CD4-positive, alpha-beta memory T cell (primary cell): ENCODE measurements around the gene ATP6V0B. TPM values are rescaled to one million over a fixed set of nuclear protein-coding genes. Genes with fewer than 3 reads are reported as not detected.

ENCODE experiments used
- CTCF ChIA-PET: fragments of 350-600 bp; sonication (Branson Sonifier 250); formaldehyde crosslinking; loops from one replicate; lab custom pipeline; 2021; ENCODE audit warnings: inconsistent platforms; ENCODE audit not compliant: partially characterized antibody; lab: Charles Lee
- POLR2A ChIA-PET: fragments of 350-600 bp; sonication (Branson Sonifier 250); formaldehyde crosslinking; loops from one replicate; lab custom pipeline; 2021; ENCODE audit not compliant: partially characterized antibody; lab: Charles Lee
- DNase-seq, 5 donors: peaks; one replicate each; pipeline versions ENCODE4 v3.0.0 to v3.0.0-alpha.2; 2020 to 2022; ENCODE audit warnings: mixed read lengths in 1 of 5
- H3K27ac ChIP-seq: one replicate; pipeline ENCODE4 v1.7.0; 2013; ENCODE audit warnings: low read depth, low read length
- H3K27me3 ChIP-seq: 2 replicates; pipeline ENCODE4 v1.7.0; 2013; ENCODE audit warnings: mild to moderate bottlenecking, low read length, moderate library complexity; ENCODE audit not compliant: insufficient read depth
- H3K36me3 ChIP-seq: 2 replicates; pipeline ENCODE4 v1.7.0; 2013; ENCODE audit warnings: mild to moderate bottlenecking, low read length, moderate library complexity; ENCODE audit not compliant: insufficient read depth
- H3K4me1 ChIP-seq: 2 replicates; pipeline ENCODE4 v1.7.0; 2013; ENCODE audit warnings: mild to moderate bottlenecking, low read length, moderate library complexity; ENCODE audit not compliant: insufficient read depth
- H3K4me3 ChIP-seq, 2 donors: one replicate each; pipeline ENCODE4 v1.7.0; 2013; ENCODE audit warnings: low read length in 2 of 2, mild to moderate bottlenecking in 1 of 2
- H3K9me3 ChIP-seq, 2 donors: one replicate each; pipeline ENCODE4 v1.7.0; 2013; ENCODE audit warnings: low read length in 2 of 2, control low read depth in 1 of 2; ENCODE audit not compliant: control insufficient read depth in 1 of 2
- H3K27ac Mint-ChIP-seq, 7 donors: one replicate each; pipeline ENCODE4 v1.8.0; 2020 to 2021; ENCODE audit warnings: mixed read lengths in 7 of 7, mild to moderate bottlenecking in 6 of 7, inconsistent platforms in 3 of 7, moderate library complexity in 3 of 7
- H3K27me3 Mint-ChIP-seq, 2 donors: one replicate each; pipeline ENCODE4 v1.8.0; 2020 to 2021; ENCODE audit warnings: mixed read lengths in 2 of 2
- H3K36me3 Mint-ChIP-seq, 2 donors: one replicate each; pipeline ENCODE4 v1.8.0; 2020 to 2021; ENCODE audit warnings: mixed read lengths in 2 of 2, inconsistent platforms in 1 of 2, mild to moderate bottlenecking in 1 of 2
- H3K4me1 Mint-ChIP-seq, 4 donors: one replicate each; pipeline ENCODE4 v1.8.0; 2020 to 2021; ENCODE audit warnings: mixed read lengths in 4 of 4, mild to moderate bottlenecking in 1 of 4
- H3K4me3 Mint-ChIP-seq, 8 donors: one replicate each; pipeline ENCODE4 v1.8.0; 2020 to 2021; ENCODE audit warnings: mixed read lengths in 8 of 8, mild to moderate bottlenecking in 7 of 8, moderate library complexity in 6 of 8, inconsistent platforms in 3 of 8
- H3K9me3 Mint-ChIP-seq, 8 donors: one replicate each; pipeline ENCODE4 v1.8.0; 2020 to 2021; ENCODE audit warnings: mixed read lengths in 8 of 8, mild to moderate bottlenecking in 5 of 8, inconsistent platforms in 3 of 8, moderate library complexity in 1 of 8
- intact Hi-C: fragments of 100-400 bp; cut with micrococcal nuclease; formaldehyde crosslinking; loops from one replicate; pipeline ENCODE4 v1.15.1; 2023
- polyA plus RNA-seq, 2 donors: library from polyadenylated mRNA; unstranded; fragments of 300-500 nt; fragmentation: Illumina TruSeq; gene quantifications; one replicate each; pipeline ENCODE4 v1.2.3, GENCODE V29; 2021
- total RNA-seq, 2 experiments: library from RNA; stranded (reverse); gene quantifications; one replicate each; pipeline ENCODE4 v1.2.3, GENCODE V29; 2021

The ATP6V0B gene
- total and polyA plus RNA-seq, 4 experiments from 2014 or later, result 59.8 to 310 (median 130) TPM

GRCh38 chr1:43951021-43951985, 23.5 kb upstream of the ATP6V0B start:
- ChIA-PET CTCF (no interaction called here), POLR2A (no interaction called here)
- no peak overlapping the region for H3K4me3 ChIP-seq
- no peaks in the 10 kb centered on the region for H3K27me3 Mint-ChIP-seq
- no peak overlapping the region for H3K4me3 Mint-ChIP-seq
- no peaks in the 10 kb centered on the region for H3K9me3 Mint-ChIP-seq
- no peaks in the 10 kb centered on the region for H3K27me3 ChIP-seq
- intact Hi-C loops, result no loop called here
- no peaks in the 10 kb centered on the region for H3K36me3 ChIP-seq
- peak overlapping the region in 1 of 7 donors; percentile 55 for H3K27ac Mint-ChIP-seq
- H3K9me3 ChIP-seq, result no peaks in the 10 kb centered on the region
- no peak for DNase-seq
- peaks cover 19 to 54% (median 29%) of the 10 kb centered on the region in 4 donors for H3K4me1 Mint-ChIP-seq
- peaks cover 11 to 12% of the 10 kb centered on the region in 2 donors for H3K36me3 Mint-ChIP-seq
- peaks cover 15% of the 10 kb centered on the region for H3K4me1 ChIP-seq
- H3K27ac ChIP-seq, result no peak overlapping the region

GRCh38 chr1:43952731-43953346, 21.9 kb upstream of the ATP6V0B start:
- ChIA-PET POLR2A (interaction anchor here (1.3 kb wide), 1 partner anchor 17 kb away, joined by 5 read pairs; the partner anchor contains the start of gene DPH2), CTCF (interaction anchor here (1.0 to 4.1 kb wide), 3 partner anchors 19 to 84 kb away, joined by 3 to 17 read pairs (median 4); partner anchors contain the start of gene ARTN)
- Histone ChIP-seq H3K27me3 (no peaks in the 10 kb centered on the region), H3K4me1 (peaks cover 8% of the 10 kb centered on the region), H3K27ac (no peak overlapping the region), H3K4me3 (no peak overlapping the region), H3K36me3 (no peaks in the 10 kb centered on the region), H3K9me3 (no peaks in the 10 kb centered on the region)
- Mint-ChIP-seq H3K36me3 (peaks cover 18 to 20% of the 10 kb centered on the region in 2 donors), H3K4me3 (no peak overlapping the region), H3K9me3 (no peaks in the 10 kb centered on the region), H3K27me3 (no peaks in the 10 kb centered on the region), H3K27ac (no peak overlapping the region), H3K4me1 (peaks cover 15 to 39% (median 22%) of the 10 kb centered on the region in 4 donors)
- intact Hi-C loops, result no loop called here
- DNase-seq, result no peak

- DNase-seq, result no peak
- Histone ChIP-seq H3K4me1 (peaks cover 2% of the 10 kb centered on the region), H3K27ac (no peak overlapping the region), H3K36me3 (no peaks in the 10 kb centered on the region), H3K27me3 (no peaks in the 10 kb centered on the region), H3K9me3 (no peaks in the 10 kb centered on the region), H3K4me3 (no peak overlapping the region)
- Mint-ChIP-seq H3K4me3 (no peak overlapping the region), H3K4me1 (peaks cover 12 to 34% (median 18%) of the 10 kb centered on the region in 4 donors), H3K36me3 (peaks cover 23 to 25% of the 10 kb centered on the region in 2 donors), H3K9me3 (no peaks in the 10 kb centered on the region), H3K27me3 (no peaks in the 10 kb centered on the region), H3K27ac (no peak overlapping the region)
- intact Hi-C loops, result no loop called here
- POLR2A ChIA-PET, result interaction anchor here (1.3 kb wide), 1 partner anchor 16 kb away, joined by 5 read pairs; the partner anchor contains the start of gene DPH2
- CTCF ChIA-PET, result interaction anchor here (1.0 to 4.1 kb wide), 4 partner anchors 19 to 83 kb away, joined by 3 to 17 read pairs (median 8); partner anchors contain the start of gene ARTN
Measured at GRCh38 chr1:43953361-43953760, 21.4 kb upstream of the ATP6V0B start.

DNA sequence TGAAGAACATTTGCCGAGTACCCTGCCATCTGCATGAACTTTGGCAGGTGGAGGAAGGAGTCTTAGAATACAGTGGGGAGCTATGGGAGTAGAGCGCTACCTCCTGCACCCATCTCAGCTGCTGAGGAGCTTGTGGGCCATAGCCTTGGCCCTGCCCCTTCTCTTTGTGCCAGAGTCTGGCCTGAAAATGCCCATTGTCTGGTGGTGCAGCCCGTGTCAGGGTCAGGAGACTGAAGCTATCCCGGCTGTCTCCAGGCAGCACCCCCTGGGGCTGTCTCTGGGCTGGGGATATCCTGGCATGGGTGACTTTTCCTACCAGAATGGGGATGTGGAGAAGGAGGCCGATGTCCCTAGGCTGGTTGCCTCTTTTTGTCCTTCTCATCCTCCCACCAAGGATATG, 20.7 kb upstream of the ATP6V0B start:
- H3K36me3 ChIP-seq, result no peaks in the 10 kb centered on the region
- Mint-ChIP-seq H3K4me3 (no peak overlapping the region), H3K27ac (no peak overlapping the region), H3K9me3 (no peaks in the 10 kb centered on the region), H3K4me1 (peaks cover 9 to 27% (median 14%) of the 10 kb centered on the region in 4 donors), H3K36me3 (peaks cover 29 to 32% of the 10 kb centered on the region in 2 donors), H3K27me3 (no peaks in the 10 kb centered on the region)
- no peak for DNase-seq
- H3K27ac ChIP-seq, result no peak overlapping the region
- intact Hi-C loops, result no loop called here
- POLR2A ChIA-PET, result interaction anchor here (1.3 kb wide), 1 partner anchor 16 kb away, joined by 5 read pairs; the partner anchor contains the start of gene DPH2
- H3K9me3 ChIP-seq, result no peaks in the 10 kb centered on the region
- H3K4me1 ChIP-seq, result no peaks in the 10 kb centered on the region
- H3K4me3 ChIP-seq, result no peak overlapping the region
- no peaks in the 10 kb centered on the region for H3K27me3 ChIP-seq
- CTCF ChIA-PET, result interaction anchor here (1.0 to 4.1 kb wide), 3 partner anchors 20 to 51 kb away, joined by 4 to 17 read pairs (median 11); partner anchors contain the start of gene ARTN

GRCh38 chr1:43956234-43956633, 18.5 kb upstream of the ATP6V0B start:
- no peak for DNase-seq
- H3K27ac Mint-ChIP-seq, result no peak overlapping the region
- Histone ChIP-seq H3K36me3 (no peaks in the 10 kb centered on the region), H3K27ac (no peak overlapping the region), H3K9me3 (no peaks in the 10 kb centered on the region), H3K27me3 (no peaks in the 10 kb centered on the region), H3K4me3 (no peak overlapping the region), H3K4me1 (no peaks in the 10 kb centered on the region)
- intact Hi-C loops, result no loop called here
- H3K4me3 Mint-ChIP-seq, result no peak overlapping the region
- no peaks in the 10 kb centered on the region for H3K27me3 Mint-ChIP-seq
- peaks cover 2 to 9% (median 5%) of the 10 kb centered on the region in 4 donors for H3K4me1 Mint-ChIP-seq
- H3K9me3 Mint-ChIP-seq, result no peaks in the 10 kb centered on the region
- ChIA-PET POLR2A (no interaction called here), CTCF (interaction anchor here (0.9 to 4.1 kb wide), 3 partner anchors 22 to 92 kb away, joined by 3 to 17 read pairs (median 11); partner anchors contain the start of gene ARTN)
- peaks cover 23 to 28% of the 10 kb centered on the region in 2 donors for H3K36me3 Mint-ChIP-seq

DNA sequence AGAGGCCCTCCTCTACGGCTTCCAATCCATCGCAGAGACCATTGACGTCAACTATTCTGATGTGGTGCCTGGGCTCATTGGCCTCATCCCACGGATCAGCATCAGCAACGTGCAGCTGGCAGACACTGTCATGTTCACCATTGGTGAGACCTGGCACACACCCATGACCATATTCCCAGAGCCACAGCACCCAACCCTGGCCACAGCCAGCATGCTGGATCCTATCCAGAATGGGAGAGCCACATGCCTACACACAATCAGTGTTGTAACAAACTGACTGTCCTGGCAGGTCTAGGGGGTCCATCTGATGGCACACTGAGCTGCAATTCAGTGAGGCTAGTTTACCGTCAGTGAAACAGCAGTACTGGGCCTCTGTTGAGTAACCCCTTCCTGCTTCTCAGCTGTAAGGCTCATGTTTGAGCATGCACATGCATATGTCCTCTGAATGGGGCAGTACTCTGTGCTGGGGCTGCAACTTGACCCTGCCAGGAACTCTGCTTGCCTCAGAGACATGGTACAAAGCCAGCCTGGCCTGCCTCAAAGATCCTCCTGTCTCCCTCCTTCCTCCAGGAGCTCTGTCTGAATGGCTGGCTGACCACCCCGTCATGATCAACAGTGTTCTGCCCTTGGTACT, 17.2 kb upstream of the ATP6V0B start:
- DNase-seq, result no peak
- CTCF ChIA-PET, result interaction anchor here (1.0 to 2.4 kb wide), 2 partner anchors 23 to 48 kb away, joined by 3 to 6 read pairs; no protein-coding TSS in a partner anchor
- no peaks in the 10 kb centered on the region for H3K9me3 Mint-ChIP-seq

More for the DNA sequence above, 17.2 kb upstream of the ATP6V0B start:
- POLR2A ChIA-PET, result interaction anchor here (1.5 kb wide), 1 partner anchor 10 kb away, joined by 3 read pairs; the partner anchor contains the start of gene IPO13
- Mint-ChIP-seq H3K27ac (peak overlapping the region in 1 of 7 donors; percentile 30), H3K36me3 (peaks cover 28 to 35% of the 10 kb centered on the region in 2 donors), H3K27me3 (no peaks in the 10 kb centered on the region), H3K4me1 (peaks cover 0 to 6% (median 3%) of the 10 kb centered on the region in 4 donors), H3K4me3 (no peak overlapping the region)
- intact Hi-C loops, result no loop called here
- Histone ChIP-seq H3K36me3 (no peaks in the 10 kb centered on the region), H3K9me3 (no peaks in the 10 kb centered on the region), H3K27me3 (no peaks in the 10 kb centered on the region), H3K4me1 (no peaks in the 10 kb centered on the region), H3K4me3 (no peak overlapping the region), H3K27ac (no peak overlapping the region)
